Vagina (tissue), 2 donors: ENCODE measurements around the gene TBXAS1.

Source experiments
- POLR2A ChIP-seq, 2 donors: fragments of 450-650 bp; IDR thresholded peaks; one replicate each; pipeline ENCODE4 v1.6.1; 2017; ENCODE audit warnings: antibody characterized with exemption in 2 of 2, mild to moderate bottlenecking in 2 of 2, moderate library complexity in 2 of 2
- POLR2AphosphoS5 ChIP-seq, 2 donors: sonication (generic); formaldehyde crosslinking; IDR thresholded peaks; one replicate each; pipeline ENCODE4 v1.9.0; 2017; ENCODE audit warnings: antibody characterized with exemption in 2 of 2, mild to moderate bottlenecking in 2 of 2, low read depth in 1 of 2; ENCODE audit not compliant: insufficient read depth in 1 of 2
- TF ChIP-seq, protein P1 (sequence below), 3 experiments: fragments of 450-650 bp in 2 of 3; fragments of 200-600 bp in 1 of 3; sonication (generic) in 1 of 3; IDR thresholded peaks; one replicate each; pipeline ENCODE4 v1.5.1; 2017 to 2019; ENCODE audit warnings: antibody characterized with exemption in 3 of 3, mild to moderate bottlenecking in 2 of 3, moderate library complexity in 2 of 3

DNA sequence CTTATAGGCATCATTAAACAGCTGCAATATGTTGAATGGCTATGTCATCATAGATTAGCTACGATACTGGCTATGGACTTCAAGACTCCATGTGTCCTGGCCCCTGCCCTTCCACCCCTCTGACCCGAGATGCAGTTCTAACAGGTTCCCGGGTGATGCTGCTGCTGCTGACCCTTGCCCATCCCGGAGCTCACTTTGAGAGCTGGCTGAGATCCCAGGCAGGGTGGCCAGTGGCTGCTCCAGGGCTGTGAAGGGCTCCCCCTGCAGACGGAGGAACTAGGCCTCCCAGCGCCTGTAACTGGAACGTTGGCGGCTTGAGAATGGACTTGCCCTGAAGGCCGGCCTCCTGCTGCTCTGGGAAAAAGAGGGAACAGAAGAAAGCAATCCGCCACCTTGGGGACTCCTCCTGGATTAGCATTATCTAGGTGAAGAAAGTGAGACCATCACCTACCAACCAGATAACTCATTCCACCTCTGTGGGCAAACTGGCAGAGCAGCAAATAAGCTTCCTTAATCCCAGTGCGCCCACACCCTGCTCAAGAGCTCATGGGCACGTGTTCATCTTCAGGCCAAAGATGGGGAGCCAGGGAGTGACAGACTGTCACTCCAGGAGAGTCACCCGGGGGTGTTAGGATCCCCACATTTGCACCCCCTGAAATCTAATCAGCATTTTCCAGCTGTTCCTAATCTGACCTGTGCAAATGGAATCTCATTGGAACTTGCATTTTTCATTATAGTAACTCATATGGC is 176.9 kb downstream of the TBXAS1 start:
- TF ChIP-seq, protein P1, sequence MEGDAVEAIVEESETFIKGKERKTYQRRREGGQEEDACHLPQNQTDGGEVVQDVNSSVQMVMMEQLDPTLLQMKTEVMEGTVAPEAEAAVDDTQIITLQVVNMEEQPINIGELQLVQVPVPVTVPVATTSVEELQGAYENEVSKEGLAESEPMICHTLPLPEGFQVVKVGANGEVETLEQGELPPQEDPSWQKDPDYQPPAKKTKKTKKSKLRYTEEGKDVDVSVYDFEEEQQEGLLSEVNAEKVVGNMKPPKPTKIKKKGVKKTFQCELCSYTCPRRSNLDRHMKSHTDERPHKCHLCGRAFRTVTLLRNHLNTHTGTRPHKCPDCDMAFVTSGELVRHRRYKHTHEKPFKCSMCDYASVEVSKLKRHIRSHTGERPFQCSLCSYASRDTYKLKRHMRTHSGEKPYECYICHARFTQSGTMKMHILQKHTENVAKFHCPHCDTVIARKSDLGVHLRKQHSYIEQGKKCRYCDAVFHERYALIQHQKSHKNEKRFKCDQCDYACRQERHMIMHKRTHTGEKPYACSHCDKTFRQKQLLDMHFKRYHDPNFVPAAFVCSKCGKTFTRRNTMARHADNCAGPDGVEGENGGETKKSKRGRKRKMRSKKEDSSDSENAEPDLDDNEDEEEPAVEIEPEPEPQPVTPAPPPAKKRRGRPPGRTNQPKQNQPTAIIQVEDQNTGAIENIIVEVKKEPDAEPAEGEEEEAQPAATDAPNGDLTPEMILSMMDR (IDR thresholded peaks at IDR 0.05) = no peak
- TF ChIP-seq POLR2AphosphoS5 (IDR thresholded peaks at IDR 0.05; ENCODE audit: insufficient read depth in 1 of 2, low read depth in 1 of 2) = no peak
- TF ChIP-seq POLR2A (IDR thresholded peaks at IDR 0.05) = no peak
